HG03196 (cell line): Measurements from ENCODE around the gene ZNF644.
"Not testable (repeated sequence)": the region's sequence is repeated elsewhere in the genome, so short reads cannot be mapped to it uniquely, and the experiment has no call there.

Experiments
- ATAC-seq: cut with Tn5 transposase; IDR thresholded peaks from one replicate; pipeline ENCODE4 v1.9.1; 2021; ENCODE audit not compliant: unreplicated experiment

The ZNF644 gene

GRCh38 chr1:91021686-91022517 is at the start of gene ZNF644:
ZNF644 (minus strand) TSS chr1:91022035; CDS start chr1:90982353, 39,682 bp downstream.
- ATAC-seq: peak; percentile 87

- ATAC-seq: no peak
These were observed 48.5 kb upstream of the ZNF644 start for GRCh38 chr1:91070298-91070697.

GRCh38 chr1:91066538-91066937 is 44.7 kb upstream of the ZNF644 start:
- ATAC-seq: no peak

GRCh38 chr1:91065337-91065736 is 43.5 kb upstream of the ZNF644 start:
- no peak for ATAC-seq

- ATAC-seq: not testable (repeated sequence)
These were observed 41.6 kb upstream of the ZNF644 start for GRCh38 chr1:91063403-91063802.

- ATAC-seq: no peak
These were observed 37.3 kb upstream of the ZNF644 start for GRCh38 chr1:91059157-91059556.

- ATAC-seq: no peak
These were observed 35.9 kb upstream of the ZNF644 start for GRCh38 chr1:91057784-91058183.

GRCh38 chr1:91054780-91055481 is 33.1 kb upstream of the ZNF644 start:
- peak; percentile 90 for ATAC-seq

GRCh38 chr1:91053630-91054029 is 31.8 kb upstream of the ZNF644 start:
- ATAC-seq: no peak

- ATAC-seq: not testable (repeated sequence)
These were observed 27.7 kb upstream of the ZNF644 start for GRCh38 chr1:91049551-91049950.

GRCh38 chr1:91046766-91047165 is 24.9 kb upstream of the ZNF644 start:
- no peak for ATAC-seq

GRCh38 chr1:91045284-91045683 is 23.4 kb upstream of the ZNF644 start:
- ATAC-seq: no peak

GRCh38 chr1:91044776-91045175 is 22.9 kb upstream of the ZNF644 start:
- ATAC-seq: not testable (repeated sequence)

- not testable (repeated sequence) for ATAC-seq
These were observed 20.5 kb upstream of the ZNF644 start for GRCh38 chr1:91042372-91042771.

GRCh38 chr1:91038582-91038981 is 16.7 kb upstream of the ZNF644 start:
- no peak for ATAC-seq

GRCh38 chr1:91036894-91037829 is 15.3 kb upstream of the ZNF644 start:
- no peak for ATAC-seq

- ATAC-seq: no peak
These were observed 10.5 kb upstream of the ZNF644 start for GRCh38 chr1:91032349-91032748.

GRCh38 chr1:91031081-91031480 is 9.2 kb upstream of the ZNF644 start:
- ATAC-seq: no peak

- ATAC-seq: no peak
These were observed 4.9 kb upstream of the ZNF644 start for GRCh38 chr1:91026777-91027176.

GRCh38 chr1:91026320-91026719 is 4.5 kb upstream of the ZNF644 start:
- no peak for ATAC-seq

GRCh38 chr1:91024481-91025119 is 2.8 kb upstream of the ZNF644 start:
- ATAC-seq: no peak
